Measurements from ENCODE around the gene EFHB. TPM values are rescaled to one million over a fixed set of nuclear protein-coding genes. Genes with fewer than 3 reads are reported as not detected.
"Not testable (repeated sequence)": the region's sequence is repeated elsewhere in the genome, so short reads cannot be mapped to it uniquely, and the experiment has no call there.

EFHB gene
- 0.19 TPM in 1 of 2 replicates, not detected in the other for total RNA-seq

- DNase-seq, result peak; percentile 11
These were observed at the start of gene EFHB for GRCh38 chr3:19934098-19934566. TSS of gene EFHB (minus strand) at chr3:19934217. CDS start at chr3:19934018, 199 bp downstream.

- DNase-seq, result no peak
These were observed 38.0 kb upstream of the EFHB start for GRCh38 chr3:19972054-19972453.

- no peak for DNase-seq
These were observed 36.3 kb upstream of the EFHB start for GRCh38 chr3:19970327-19970726.

- no peak for DNase-seq
These were observed 33.8 kb upstream of the EFHB start for GRCh38 chr3:19967812-19968211.

GRCh38 chr3:19967208-19967607 lies 33.2 kb upstream of the EFHB start:
- no peak for DNase-seq

- no peak for DNase-seq
These were observed 27.9 kb upstream of the EFHB start for GRCh38 chr3:19961960-19962359.

- no peak for DNase-seq
These were observed 26.7 kb upstream of the EFHB start for GRCh38 chr3:19960696-19961095.

GRCh38 chr3:19959505-19959904 lies 25.5 kb upstream of the EFHB start:
- DNase-seq, result no peak

- DNase-seq, result not testable (repeated sequence)
These were observed 23.3 kb upstream of the EFHB start for GRCh38 chr3:19957354-19957753.

- no peak for DNase-seq
These were observed 20.7 kb upstream of the EFHB start for GRCh38 chr3:19954676-19955075.

GRCh38 chr3:19950316-19950715 lies 16.3 kb upstream of the EFHB start:
- no peak for DNase-seq

- DNase-seq, result no peak
These were observed 14.2 kb upstream of the EFHB start for GRCh38 chr3:19948226-19948591.

GRCh38 chr3:19947549-19948225 lies 13.7 kb upstream of the EFHB start:
- DNase-seq, result peak; percentile 56

GRCh38 chr3:19946832-19947548 lies 13.0 kb upstream of the EFHB start, which contains the start of gene RAB5A:
TSS of gene RAB5A (plus strand) at chr3:19947097. CDS start at chr3:19950899, 3,802 bp downstream.
- peak; percentile 99 for DNase-seq

GRCh38 chr3:19945969-19946831 lies 12.2 kb upstream of the EFHB start:
- peak; percentile 4 for DNase-seq

GRCh38 chr3:19945534-19945933 lies 11.5 kb upstream of the EFHB start:
- no peak for DNase-seq

GRCh38 chr3:19940643-19941042 lies 6.6 kb upstream of the EFHB start:
- DNase-seq, result no peak

GRCh38 chr3:19938295-19938627 lies 4.2 kb upstream of the EFHB start:
- DNase-seq, result no peak

GRCh38 chr3:19937459-19938294 lies 3.7 kb upstream of the EFHB start:
- no peak for DNase-seq

- DNase-seq, result no peak
These were observed 1.6 kb downstream of the EFHB start for GRCh38 chr3:19932422-19932821.

- no peak for DNase-seq
These were observed 2.2 kb downstream of the EFHB start for GRCh38 chr3:19931767-19932188.

GRCh38 chr3:19931180-19931692 lies 2.8 kb downstream of the EFHB start:
- no peak for DNase-seq
